GM21515 (cell line): Measurements from ENCODE around the gene ADAMTS2.
"Not testable (repeated sequence)": the region's sequence is repeated elsewhere in the genome, so short reads cannot be mapped to it uniquely, and the experiment has no call there.

Experiments used
- ATAC-seq: cut with Tn5 transposase; IDR thresholded peaks from one replicate; pipeline ENCODE4 v1.9.1; 2021; ENCODE audit not compliant: unreplicated experiment

The ADAMTS2 gene

GRCh38 chr5:179221196-179221876 is 123.9 kb downstream of the ADAMTS2 start:
- ATAC-seq: no peak

- no peak for ATAC-seq
Measured at GRCh38 chr5:179220716-179221115, 124.5 kb downstream of the ADAMTS2 start.

- no peak for ATAC-seq
Measured at GRCh38 chr5:179219661-179220620, 125.3 kb downstream of the ADAMTS2 start.

GRCh38 chr5:179218943-179219330 is 126.3 kb downstream of the ADAMTS2 start:
- no peak for ATAC-seq

- no peak for ATAC-seq
Measured at GRCh38 chr5:179217956-179218942, 127.0 kb downstream of the ADAMTS2 start.

GRCh38 chr5:179217356-179217755 is 127.9 kb downstream of the ADAMTS2 start:
- no peak for ATAC-seq

- ATAC-seq: not testable (repeated sequence)
Measured at GRCh38 chr5:179216381-179216780, 128.9 kb downstream of the ADAMTS2 start.

- ATAC-seq: no peak
Measured at GRCh38 chr5:179215576-179215975, 129.7 kb downstream of the ADAMTS2 start.

- ATAC-seq: no peak
Measured at GRCh38 chr5:179214678-179215077, 130.6 kb downstream of the ADAMTS2 start.

GRCh38 chr5:179212870-179213269 is 132.4 kb downstream of the ADAMTS2 start:
- no peak for ATAC-seq

- ATAC-seq: no peak
Measured at GRCh38 chr5:179211631-179212030, 133.6 kb downstream of the ADAMTS2 start.

GRCh38 chr5:179211068-179211467 is 134.2 kb downstream of the ADAMTS2 start:
- ATAC-seq: no peak

- no peak for ATAC-seq
Measured at GRCh38 chr5:179210478-179210877, 134.8 kb downstream of the ADAMTS2 start.

- no peak for ATAC-seq
Measured at GRCh38 chr5:179209359-179210150, 135.7 kb downstream of the ADAMTS2 start.

- ATAC-seq: no peak
Measured at GRCh38 chr5:179208706-179209358, 136.4 kb downstream of the ADAMTS2 start.

GRCh38 chr5:179207920-179208705 is 137.1 kb downstream of the ADAMTS2 start:
- ATAC-seq: no peak

- ATAC-seq: no peak
Measured at GRCh38 chr5:179207470-179207869, 137.8 kb downstream of the ADAMTS2 start.

GRCh38 chr5:179206366-179206765 is 138.9 kb downstream of the ADAMTS2 start:
- no peak for ATAC-seq

GRCh38 chr5:179205277-179205676 is 140.0 kb downstream of the ADAMTS2 start:
- ATAC-seq: no peak
